ENCODE data around the gene LGR4.

DNA sequence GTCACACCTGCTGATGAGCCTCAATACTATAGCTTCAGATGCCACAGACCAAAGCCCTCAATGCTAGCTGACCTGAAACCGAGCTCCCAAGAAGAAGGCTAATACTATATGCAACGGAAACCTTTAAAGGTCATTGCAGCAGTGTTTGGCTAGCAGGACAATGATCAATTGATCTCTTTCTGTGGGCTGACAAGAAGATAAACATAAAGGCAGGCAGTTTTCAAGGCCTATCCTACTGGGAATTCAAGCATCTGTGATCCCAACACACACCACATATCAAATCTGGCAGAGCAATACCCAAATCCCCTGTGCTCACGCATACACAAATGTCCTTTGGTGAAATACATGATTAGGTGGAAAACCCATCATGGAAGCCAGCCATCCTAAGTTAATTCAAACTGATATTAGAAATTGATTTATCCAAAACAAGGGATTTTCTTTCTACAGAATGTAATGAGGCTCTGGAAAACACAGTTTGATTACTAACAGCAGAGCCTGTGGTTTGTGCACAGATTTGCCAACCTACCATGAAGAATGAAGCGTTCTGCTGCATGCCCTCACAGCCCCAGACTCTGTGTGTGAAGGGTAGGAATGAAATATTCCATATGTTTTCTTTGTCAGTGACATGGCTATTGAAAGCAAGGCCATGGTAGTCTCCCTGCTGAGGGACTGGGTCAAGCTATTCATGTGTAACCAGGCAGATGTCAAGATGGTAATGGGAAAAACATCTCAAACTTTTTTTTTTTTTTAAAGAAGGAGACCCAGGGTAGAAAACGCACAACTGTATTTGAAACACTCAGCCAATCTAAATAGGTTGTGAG lies 12.2 kb downstream of the LGR4 start:
- TF ChIP-seq, protein P1, sequence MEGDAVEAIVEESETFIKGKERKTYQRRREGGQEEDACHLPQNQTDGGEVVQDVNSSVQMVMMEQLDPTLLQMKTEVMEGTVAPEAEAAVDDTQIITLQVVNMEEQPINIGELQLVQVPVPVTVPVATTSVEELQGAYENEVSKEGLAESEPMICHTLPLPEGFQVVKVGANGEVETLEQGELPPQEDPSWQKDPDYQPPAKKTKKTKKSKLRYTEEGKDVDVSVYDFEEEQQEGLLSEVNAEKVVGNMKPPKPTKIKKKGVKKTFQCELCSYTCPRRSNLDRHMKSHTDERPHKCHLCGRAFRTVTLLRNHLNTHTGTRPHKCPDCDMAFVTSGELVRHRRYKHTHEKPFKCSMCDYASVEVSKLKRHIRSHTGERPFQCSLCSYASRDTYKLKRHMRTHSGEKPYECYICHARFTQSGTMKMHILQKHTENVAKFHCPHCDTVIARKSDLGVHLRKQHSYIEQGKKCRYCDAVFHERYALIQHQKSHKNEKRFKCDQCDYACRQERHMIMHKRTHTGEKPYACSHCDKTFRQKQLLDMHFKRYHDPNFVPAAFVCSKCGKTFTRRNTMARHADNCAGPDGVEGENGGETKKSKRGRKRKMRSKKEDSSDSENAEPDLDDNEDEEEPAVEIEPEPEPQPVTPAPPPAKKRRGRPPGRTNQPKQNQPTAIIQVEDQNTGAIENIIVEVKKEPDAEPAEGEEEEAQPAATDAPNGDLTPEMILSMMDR (IDR thresholded peaks at IDR 0.05): no peak
- TF ChIP-seq POLR2AphosphoS5 (IDR thresholded peaks at IDR 0.05): no peak
